GM19467 (cell line): ENCODE data around the gene TTLL11.

ENCODE experiments used
- ATAC-seq: cut with Tn5 transposase; IDR thresholded peaks from one replicate; pipeline ENCODE4 v1.9.1; 2021; ENCODE audit warnings: mild to moderate bottlenecking, moderate library complexity; ENCODE audit not compliant: unreplicated experiment

The TTLL11 gene

DNA sequence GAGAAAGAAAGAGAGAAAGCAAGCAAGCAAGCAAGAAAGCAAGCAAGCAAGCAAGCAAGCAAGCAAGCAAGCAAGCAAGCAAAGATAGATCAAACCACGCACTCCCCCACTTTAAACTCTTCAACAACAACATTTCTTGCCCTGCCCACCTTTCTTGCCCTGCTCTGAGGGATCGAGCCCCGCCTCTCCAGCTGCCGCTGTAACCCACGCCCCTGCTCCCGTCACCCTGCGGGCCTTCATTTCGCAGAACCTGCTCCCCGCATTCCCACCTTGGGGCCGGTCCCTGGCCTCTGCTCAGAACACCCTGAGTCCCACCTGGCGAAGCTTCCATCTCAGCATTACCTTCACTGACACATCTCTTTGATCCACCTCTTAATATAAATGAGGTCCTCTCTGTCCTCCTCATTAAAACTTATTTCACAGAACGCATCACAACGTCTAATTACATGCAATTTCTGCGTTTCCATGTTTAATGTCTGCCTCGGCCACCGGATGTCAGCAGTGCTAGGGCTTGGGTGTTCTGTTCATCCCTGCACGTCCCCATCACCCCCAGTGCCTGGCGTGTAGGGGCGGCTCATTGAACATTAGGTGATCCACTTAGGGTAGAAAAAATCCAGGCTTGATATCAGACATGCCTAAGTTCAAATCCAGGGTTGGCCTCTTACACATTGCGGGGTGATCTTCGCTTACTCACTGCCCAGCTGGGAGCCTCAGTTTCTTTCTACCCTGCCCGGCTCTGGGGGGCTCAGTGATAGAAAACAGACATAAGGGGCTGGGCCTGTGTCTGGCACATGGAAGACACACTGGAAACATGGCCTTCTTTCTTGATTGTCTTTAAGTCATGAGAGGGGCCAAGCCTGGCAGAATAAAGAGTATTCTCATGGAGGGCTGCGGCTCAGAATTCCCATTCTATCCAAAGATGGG is 254.1 kb downstream of the TTLL11 start:
- ATAC-seq, result no peak

GRCh38 chr9:121837113-121837961 is 255.8 kb downstream of the TTLL11 start:
- no peak for ATAC-seq

GRCh38 chr9:121836366-121836885 is 256.7 kb downstream of the TTLL11 start:
- no peak for ATAC-seq

- ATAC-seq, result no peak
These were observed 257.3 kb downstream of the TTLL11 start for GRCh38 chr9:121835587-121836365.

DNA sequence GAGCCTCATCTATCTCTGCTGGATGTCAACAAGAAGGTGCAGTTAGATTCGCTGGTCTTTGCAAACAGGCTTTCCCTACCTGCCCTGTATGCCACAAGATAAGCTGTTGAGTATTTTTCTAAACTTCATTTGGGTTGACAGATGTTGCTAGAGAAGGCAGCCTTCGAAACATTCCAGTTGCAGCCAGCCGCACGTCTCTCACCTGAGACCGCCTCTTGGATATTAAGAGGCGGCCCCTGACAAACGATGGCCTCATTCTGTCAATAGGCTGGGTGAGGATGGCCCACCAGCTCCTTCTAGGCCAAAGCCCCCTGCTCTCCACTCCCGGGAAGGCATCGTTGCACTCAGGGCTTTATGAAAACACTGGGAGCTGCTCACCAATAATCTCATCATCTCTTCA is 260.0 kb downstream of the TTLL11 start:
- ATAC-seq, result no peak

- no peak for ATAC-seq
These were observed 261.2 kb downstream of the TTLL11 start for GRCh38 chr9:121831869-121832268.

DNA sequence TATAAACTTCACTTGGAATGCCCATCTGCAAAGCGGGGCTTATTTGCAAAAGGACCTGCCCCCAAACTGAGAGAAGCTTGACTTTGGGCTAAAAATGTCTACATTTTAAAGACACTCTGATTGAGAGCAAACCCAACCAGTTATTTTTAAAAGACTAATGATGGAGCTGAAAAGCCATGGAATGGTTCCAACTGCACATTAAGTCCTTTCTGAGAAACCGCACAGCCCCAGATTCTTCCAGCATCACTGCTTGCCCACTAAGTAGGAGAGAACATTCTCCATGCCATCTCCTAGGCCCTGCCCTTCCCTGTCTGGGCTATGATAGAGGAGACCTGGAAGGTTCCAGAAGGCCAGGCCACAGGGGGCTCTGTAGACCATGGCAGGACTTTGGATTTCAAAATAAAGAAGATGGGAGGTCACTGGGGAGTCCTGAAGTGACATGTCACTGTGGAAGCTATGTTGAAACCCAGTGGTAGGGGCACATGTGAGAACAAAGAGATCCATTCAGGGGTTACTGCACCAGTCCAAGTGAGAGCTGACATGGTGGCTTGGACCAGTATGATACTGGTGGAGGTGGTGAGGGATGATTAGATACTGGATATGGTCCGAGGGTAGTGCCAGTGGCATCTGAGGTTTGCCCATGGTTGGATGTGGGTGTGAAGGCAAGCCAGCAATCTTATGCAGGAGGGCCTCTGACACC is 262.5 kb downstream of the TTLL11 start:
- no peak for ATAC-seq

- ATAC-seq, result no peak
These were observed 265.7 kb downstream of the TTLL11 start for GRCh38 chr9:121827251-121827967.

DNA sequence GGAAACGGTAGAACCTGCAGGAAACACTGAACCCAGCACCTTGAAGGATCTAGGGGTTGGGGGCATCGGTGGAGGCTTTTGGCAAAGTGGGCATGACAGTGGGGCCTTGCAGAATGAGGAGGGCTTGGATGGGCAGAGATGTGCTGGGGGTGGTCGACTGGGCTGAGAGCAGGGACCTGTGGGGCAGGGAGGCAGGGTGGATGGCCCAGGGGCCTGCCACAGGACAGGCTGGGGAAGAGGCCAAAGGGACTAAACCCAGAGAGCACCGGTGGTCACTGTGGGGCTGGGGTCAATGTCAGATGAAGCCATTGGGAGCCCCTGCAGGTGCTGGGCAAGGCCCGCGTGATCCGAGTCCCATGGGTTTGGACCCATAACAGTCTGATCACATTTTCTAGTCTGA is 266.4 kb downstream of the TTLL11 start:
- ATAC-seq, result no peak

DNA sequence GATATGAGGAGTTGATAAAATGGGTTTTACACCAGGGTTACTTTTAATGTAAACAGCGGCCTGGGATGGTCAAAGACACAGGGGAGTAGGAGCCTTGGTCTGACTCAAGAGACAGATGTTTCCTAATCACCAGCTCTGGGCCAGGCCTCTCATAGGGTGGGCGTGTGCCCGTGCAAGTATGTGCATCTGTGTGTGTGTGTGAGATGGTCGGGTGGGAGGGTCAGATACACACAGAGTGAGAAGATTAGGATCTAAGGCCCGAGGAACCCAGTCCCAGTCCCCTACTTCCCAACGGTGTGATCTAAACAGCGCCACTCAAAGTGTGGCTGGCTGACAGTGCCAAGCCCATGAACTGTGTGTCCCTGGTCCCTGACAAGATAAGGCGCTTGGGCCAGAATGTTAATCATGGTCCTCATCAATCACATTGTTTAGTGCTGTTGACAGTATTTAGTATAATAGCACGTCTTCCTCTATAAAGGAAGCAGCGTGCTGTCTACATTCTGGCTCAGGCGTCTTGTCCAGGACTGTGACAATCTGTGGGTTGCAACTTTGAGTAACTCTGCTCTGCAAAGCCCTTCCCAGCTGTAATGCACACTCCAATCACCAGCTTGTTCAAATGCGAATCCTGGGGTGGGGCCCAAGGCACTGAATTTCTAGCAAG is 267.9 kb downstream of the TTLL11 start:
- no peak for ATAC-seq

DNA sequence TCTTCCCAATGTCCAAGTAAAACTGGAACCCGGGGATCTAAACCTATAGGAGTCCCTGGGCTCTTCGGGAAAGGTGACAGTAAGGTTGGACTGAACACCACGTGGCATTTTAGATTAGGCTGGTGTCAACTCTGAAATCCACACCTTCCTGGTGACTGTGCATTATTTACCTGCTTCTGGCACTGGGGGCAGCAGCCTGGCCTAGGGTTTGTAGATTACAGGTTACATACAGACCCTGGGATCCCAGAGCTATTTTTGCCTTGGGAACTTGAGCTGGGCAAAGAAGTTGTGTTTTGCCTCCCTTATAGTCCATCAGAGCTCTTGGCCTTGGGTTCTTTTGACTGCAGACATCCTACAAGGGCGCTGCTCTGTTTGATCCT is 268.5 kb downstream of the TTLL11 start:
- no peak for ATAC-seq

GRCh38 chr9:121823451-121824169 is 269.5 kb downstream of the TTLL11 start:
- no peak for ATAC-seq

DNA sequence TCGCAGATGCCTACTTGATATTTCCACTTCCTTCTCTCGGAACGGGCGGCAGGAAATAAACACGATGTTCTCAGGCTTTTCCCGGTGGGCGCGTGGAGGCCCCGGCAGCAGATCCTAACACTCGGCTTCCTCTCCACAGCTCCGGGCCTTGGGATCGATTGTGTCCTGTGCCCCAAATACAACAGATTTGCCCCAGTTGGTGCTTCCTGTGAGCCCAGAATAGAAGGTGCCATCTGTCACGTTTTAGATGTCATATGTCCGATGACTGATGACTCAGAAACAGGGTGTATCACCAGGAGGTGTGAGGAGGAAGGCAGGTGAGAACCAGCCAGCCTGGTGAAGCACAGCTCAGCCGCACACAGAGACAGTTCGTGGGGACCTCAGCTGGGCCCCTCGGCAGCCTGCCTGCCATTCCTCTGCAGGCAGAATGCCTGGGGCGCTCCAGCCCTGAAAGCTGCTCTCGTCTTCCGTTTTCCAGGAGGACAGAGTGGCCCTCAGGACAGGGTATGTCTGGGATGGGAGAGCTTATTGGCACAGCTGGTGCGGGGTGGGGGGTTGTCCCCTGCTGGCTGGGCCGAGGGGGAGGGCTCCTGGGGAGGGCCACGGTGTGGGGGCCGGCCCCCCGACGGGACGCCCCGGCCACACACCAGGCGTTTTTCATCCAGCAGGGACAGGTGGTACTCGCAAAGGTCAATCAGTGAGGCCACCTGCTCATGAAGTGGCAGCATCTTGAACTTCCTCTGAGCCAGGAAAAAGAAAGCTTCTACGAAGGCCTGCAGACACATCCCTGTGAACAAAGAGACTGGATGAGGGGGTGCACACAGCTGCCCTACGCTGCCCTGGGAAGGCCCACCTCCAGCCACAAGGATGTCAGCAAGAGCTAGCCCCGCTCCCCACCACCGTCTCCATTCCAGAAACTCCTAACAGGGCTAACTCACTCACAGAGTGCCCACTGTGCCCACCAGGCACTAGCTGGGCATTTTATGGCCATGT is 270.7 kb downstream of the TTLL11 start:
- ATAC-seq, result no peak

- ATAC-seq, result no peak
These were observed 271.8 kb downstream of the TTLL11 start for GRCh38 chr9:121821326-121821725.

DNA sequence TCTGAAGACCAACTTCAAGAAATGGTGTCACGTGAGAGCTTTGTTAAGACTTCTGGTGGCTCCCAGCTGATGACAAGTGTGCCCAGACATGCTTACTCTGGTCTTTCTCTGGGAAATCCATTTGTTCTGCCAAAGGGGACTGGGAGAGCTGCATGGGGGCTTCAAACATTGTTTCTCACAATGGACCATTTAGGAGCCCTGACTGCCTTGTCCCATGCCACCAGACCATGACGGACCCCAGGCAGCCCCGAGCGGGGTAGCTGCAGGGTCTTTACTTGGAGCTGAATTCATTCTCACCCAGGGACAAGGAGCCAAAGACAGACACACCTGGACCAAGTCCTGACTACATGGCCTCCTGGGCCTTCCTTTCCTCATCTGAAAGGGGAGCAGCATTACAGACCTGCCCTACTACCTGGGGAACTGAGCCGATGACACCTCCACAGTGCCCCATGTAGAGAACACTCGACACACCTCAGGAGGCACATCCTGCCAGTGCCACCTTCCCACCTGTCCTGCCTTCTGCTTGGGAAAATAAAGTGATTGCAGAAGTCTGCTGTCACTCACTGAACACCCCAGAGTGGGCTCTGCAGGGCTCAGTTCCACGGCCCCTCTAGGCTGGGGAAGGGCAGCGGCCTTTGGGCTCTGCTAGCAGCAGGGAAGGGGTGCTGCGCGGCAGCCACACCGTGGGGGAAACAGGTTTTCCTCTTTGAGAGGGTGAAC is 272.7 kb downstream of the TTLL11 start:
- ATAC-seq, result no peak

GRCh38 chr9:121819428-121820231 is 273.5 kb downstream of the TTLL11 start:
- no peak for ATAC-seq
